Naive thymus-derived CD8-positive, alpha-beta T cell (primary cell): ENCODE data around the gene RPS25. TPM values are rescaled to one million over a fixed set of nuclear protein-coding genes. Genes with fewer than 3 reads are reported as not detected.
"Not testable (repeated sequence)": the region's sequence is repeated elsewhere in the genome, so short reads cannot be mapped to it uniquely, and the experiment has no call there.

ENCODE experiments used
- ATAC-seq, 2 donors: fragments of 150-1000 bp; cut with Tn5 transposase in 1 of 2; sonication (Bioruptor Pico), chemical (Tn5 transposase) in 1 of 2; 1 replicate in 1 of 2; 2 replicates in 1 of 2; pipeline ENCODE4 v1.10.0; 2021; ENCODE audit warnings: mild to moderate bottlenecking in 2 of 2, moderate library complexity in 2 of 2
- POLR2A ChIA-PET: fragments of 350-600 bp; sonication (Branson Sonifier 250); formaldehyde crosslinking; loops from one replicate; lab custom pipeline; 2021; ENCODE audit warnings: antibody characterized with exemption; lab: Charles Lee
- DNase-seq, 10 donors: peaks; one replicate each; pipeline versions ENCODE4 v3.0.0 to v3.0.0-alpha.2; 2020 to 2022
- H3K27ac Mint-ChIP-seq, 10 donors: one replicate each; pipeline ENCODE4 v1.8.0; 2020 to 2022; ENCODE audit warnings: mild to moderate bottlenecking in 10 of 10, mixed read lengths in 10 of 10, moderate library complexity in 4 of 10, inconsistent platforms in 1 of 10
- H3K27me3 Mint-ChIP-seq, 5 donors: one replicate each; pipeline ENCODE4 v1.8.0; 2021 to 2022; ENCODE audit warnings: mixed read lengths in 5 of 5
- H3K36me3 Mint-ChIP-seq, 3 donors: one replicate each; pipeline ENCODE4 v1.8.0; 2020 to 2022; ENCODE audit warnings: mixed read lengths in 3 of 3, mild to moderate bottlenecking in 2 of 3, inconsistent platforms in 1 of 3
- H3K4me1 Mint-ChIP-seq, 4 donors: one replicate each; pipeline ENCODE4 v1.8.0; 2021 to 2022; ENCODE audit warnings: mixed read lengths in 4 of 4
- H3K4me3 Mint-ChIP-seq, 10 donors: one replicate each; pipeline ENCODE4 v1.8.0; 2020 to 2022; ENCODE audit warnings: mild to moderate bottlenecking in 10 of 10, mixed read lengths in 10 of 10, moderate library complexity in 6 of 10, inconsistent platforms in 1 of 10
- H3K9me3 Mint-ChIP-seq, 9 donors: one replicate each; pipeline ENCODE4 v1.8.0; 2020 to 2022; ENCODE audit warnings: mixed read lengths in 9 of 9, mild to moderate bottlenecking in 3 of 9, inconsistent platforms in 1 of 9, moderate library complexity in 1 of 9
- polyA plus RNA-seq, 3 donors: library from polyadenylated mRNA; unstranded; fragments of 300-500 nt; fragmentation: Illumina TruSeq; gene quantifications; one replicate each; pipeline ENCODE4 v1.2.3, GENCODE V29; 2021
- total RNA-seq, 8 experiments: library from RNA in 2 of 8; stranded (reverse) in 2 of 8; gene quantifications; one replicate each; pipeline ENCODE4 v1.2.3 and lab custom pipeline; 2021 to 2026

The RPS25 gene
- total and polyA plus RNA-seq, 5 experiments from 2014 or later, result 2,469 to 6,742 (median 5,252) TPM

- not testable (repeated sequence) for H3K9me3 Mint-ChIP-seq, ATAC-seq, DNase-seq, H3K36me3 Mint-ChIP-seq, H3K27ac Mint-ChIP-seq, H3K27me3 Mint-ChIP-seq, H3K4me3 Mint-ChIP-seq
- H3K4me1 Mint-ChIP-seq, result peaks cover 12 to 22% (median 17%) of the 10 kb centered on the region in 4 donors
- POLR2A ChIA-PET, result interaction anchor here (0.7 to 1.1 kb wide), 4 partner anchors 18 to 231 kb away, joined by 3 to 6 read pairs (median 4); no protein-coding TSS in a partner anchor
Measured at GRCh38 chr11:119033421-119033820, 15.3 kb upstream of the RPS25 start.

- Mint-ChIP-seq H3K4me1 (peaks cover 14 to 22% (median 19%) of the 10 kb centered on the region in 4 donors), H3K27me3 (no peaks in the 10 kb centered on the region), H3K9me3 (no peaks in the 10 kb centered on the region), H3K27ac (peak overlapping the region in 3 of 10 donors; percentile 29 to 60 (median 36)), H3K36me3 (no peaks in the 10 kb centered on the region), H3K4me3 (peak overlapping the region in 4 of 10 donors; percentile 10 to 30 (median 26))
- ATAC-seq (no peak), DNase-seq (no peak)
- POLR2A ChIA-PET, result interaction anchor here (1.8 to 5.8 kb wide), 3 partner anchors 13 to 34 kb away, joined by 8 to 82 read pairs (median 21); partner anchors contain the start of genes CENATAC, HYOU1, RPS25 and TRAPPC4
Measured at GRCh38 chr11:119031912-119032280, 13.8 kb upstream of the RPS25 start.

GRCh38 chr11:119030329-119031047 lies 12.3 kb upstream of the RPS25 start, which contains the start of gene SLC37A4:
Gene SLC37A4 (minus strand): TSS chr11:119030877.
- POLR2A ChIA-PET, result interaction anchor here (0.6 to 5.8 kb wide), 10 partner anchors 12 to 90 kb away, joined by 3 to 82 read pairs (median 6); partner anchors contain the start of genes CENATAC, HINFP, HMBS and HYOU1
- Mint-ChIP-seq H3K27ac (peak within 1 kb of the TSS; percentile 37 to 96 (median 88)), H3K36me3 (peaks cover 0 to 4% (median 0%) of the 10 kb centered on the region in 3 donors), H3K9me3 (no peaks in the 10 kb centered on the region), H3K4me1 (peaks cover 16 to 22% (median 20%) of the 10 kb centered on the region in 4 donors), H3K27me3 (no peaks in the 10 kb centered on the region), H3K4me3 (peak within 1 kb of the TSS; percentile 76 to 94 (median 90))
- peak; percentile 87 to 89 for ATAC-seq
- DNase-seq, result peak; percentile 96 to 99 (median 98)

DNA sequence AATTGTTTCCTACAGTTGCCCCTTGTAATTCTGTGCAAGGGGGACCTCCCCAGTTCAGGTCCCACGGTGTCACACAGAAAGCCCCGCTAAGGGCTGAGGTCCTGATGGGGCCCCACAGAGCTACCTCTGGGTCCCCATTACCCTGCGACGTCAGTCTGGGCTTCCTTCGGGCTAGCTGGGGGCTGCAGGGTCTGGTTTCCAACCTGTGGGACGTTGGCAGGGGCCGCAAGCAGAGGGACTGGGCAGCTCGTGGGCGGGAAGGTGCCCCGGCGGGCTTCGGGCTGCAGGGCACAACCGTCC lies 11.8 kb upstream of the RPS25 start:
- Mint-ChIP-seq H3K27ac (peak overlapping the region in 9 of 10 donors; percentile 20 to 95 (median 80)), H3K4me1 (peaks cover 20 to 26% (median 22%) of the 10 kb centered on the region in 4 donors), H3K27me3 (no peaks in the 10 kb centered on the region), H3K36me3 (peaks cover 0 to 9% (median 0%) of the 10 kb centered on the region in 3 donors), H3K9me3 (no peaks in the 10 kb centered on the region), H3K4me3 (peak overlapping the region; percentile 76 to 94 (median 90))
- ATAC-seq (peak; percentile 1 to 6), DNase-seq (peak in 3 of 10 donors; percentile 8 to 64 (median 15))
- POLR2A ChIA-PET, result interaction anchor here (0.6 to 5.8 kb wide), 9 partner anchors 11 to 91 kb away, joined by 3 to 82 read pairs (median 6); partner anchors contain the start of genes CENATAC, HINFP, HMBS and RPS25

- Mint-ChIP-seq H3K4me1 (peaks cover 21 to 31% (median 24%) of the 10 kb centered on the region in 4 donors), H3K27ac (peak overlapping the region; percentile 20 to 95 (median 80)), H3K9me3 (no peaks in the 10 kb centered on the region), H3K36me3 (peaks cover 0 to 14% (median 0%) of the 10 kb centered on the region in 3 donors), H3K4me3 (peak overlapping the region; percentile 76 to 94 (median 90)), H3K27me3 (no peaks in the 10 kb centered on the region)
- ATAC-seq, result no peak
- POLR2A ChIA-PET, result interaction anchor here (0.7 to 5.8 kb wide), 5 partner anchors 11 to 73 kb away, joined by 3 to 82 read pairs (median 7); partner anchors contain the start of genes CENATAC, RPS25, TRAPPC4 and VPS11
- peak in 2 of 10 donors; percentile 19 to 23 for DNase-seq
Measured at GRCh38 chr11:119029340-119030028, 11.3 kb upstream of the RPS25 start.

DNA sequence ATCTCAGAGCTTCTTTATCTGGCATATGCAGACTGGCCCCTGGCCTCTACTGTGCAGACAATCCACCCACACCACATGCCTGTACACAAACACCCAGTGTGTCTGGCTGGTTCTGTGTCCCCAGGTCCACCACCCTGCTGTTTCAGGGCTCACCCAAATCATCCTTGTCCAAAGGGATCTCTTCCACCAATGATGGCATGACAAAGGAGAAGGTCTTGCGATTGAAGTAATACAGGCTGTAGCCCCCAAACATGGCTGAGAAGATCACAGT lies 10.9 kb upstream of the RPS25 start:
- H3K4me1 Mint-ChIP-seq, result peaks cover 24 to 36% (median 28%) of the 10 kb centered on the region in 4 donors
- H3K36me3 Mint-ChIP-seq, result peaks cover 0 to 19% (median 0%) of the 10 kb centered on the region in 3 donors
- H3K27ac Mint-ChIP-seq, result peak overlapping the region in 9 of 10 donors; percentile 20 to 95 (median 80)
- peak overlapping the region; percentile 11 to 91 (median 84) for H3K4me3 Mint-ChIP-seq
- no peaks in the 10 kb centered on the region for H3K9me3 Mint-ChIP-seq
- POLR2A ChIA-PET, result interaction anchor here (1.2 to 5.8 kb wide), 3 partner anchors 10 to 74 kb away, joined by 6 to 82 read pairs (median 21); partner anchors contain the start of genes CENATAC, RPS25 and TRAPPC4
- no peak for DNase-seq
- no peaks in the 10 kb centered on the region for H3K27me3 Mint-ChIP-seq
- ATAC-seq, result no peak

DNA sequence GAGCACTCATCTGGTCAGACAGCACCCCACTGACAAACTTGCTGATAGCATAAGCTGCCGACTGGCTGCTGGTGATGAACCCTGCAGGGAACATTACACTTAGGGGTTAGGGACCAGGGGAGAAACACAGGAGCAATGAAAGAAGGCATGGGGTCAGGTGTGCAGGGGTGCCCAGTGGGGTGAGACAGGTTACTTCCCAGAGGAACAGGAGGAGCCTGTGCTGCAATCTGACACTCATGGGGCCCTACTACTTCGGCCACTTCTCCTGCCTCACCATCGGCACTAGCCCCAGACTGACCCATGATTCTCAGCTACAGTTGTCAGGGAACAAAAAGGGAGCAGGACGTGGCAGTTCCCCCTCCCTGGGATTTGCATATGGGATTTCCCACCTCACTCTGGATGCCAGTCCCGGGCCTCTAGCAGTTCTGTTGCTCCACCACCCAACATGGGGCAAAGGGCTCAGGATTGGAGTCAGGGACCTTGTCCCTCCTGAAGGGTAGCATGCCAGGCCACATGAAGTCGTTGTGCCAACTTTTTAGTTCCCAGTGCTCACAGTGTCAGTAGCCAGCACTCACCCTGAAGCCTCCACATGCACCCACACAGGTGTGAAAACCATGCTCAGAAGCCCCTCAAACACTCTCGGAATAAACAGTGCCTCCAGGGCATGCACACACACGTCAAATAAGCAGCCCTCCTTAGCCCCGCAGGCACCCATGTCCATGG lies 10.4 kb upstream of the RPS25 start:
- H3K4me3 Mint-ChIP-seq, result peak overlapping the region in 5 of 10 donors; percentile 14 to 90 (median 77)
- no peaks in the 10 kb centered on the region for H3K9me3 Mint-ChIP-seq
- H3K27ac Mint-ChIP-seq, result peak overlapping the region; percentile 15 to 95 (median 80)
- DNase-seq (no peak), ATAC-seq (no peak)
- peaks cover 24 to 40% (median 32%) of the 10 kb centered on the region in 4 donors for H3K4me1 Mint-ChIP-seq
- H3K27me3 Mint-ChIP-seq, result no peaks in the 10 kb centered on the region
- POLR2A ChIA-PET, result interaction anchor here (0.6 to 5.8 kb wide), 2 partner anchors 10 to 173 kb away, joined by 7 to 82 read pairs; partner anchors contain the start of genes RPS25 and TRAPPC4
- H3K36me3 Mint-ChIP-seq, result peaks cover 0 to 24% (median 0%) of the 10 kb centered on the region in 3 donors

DNA sequence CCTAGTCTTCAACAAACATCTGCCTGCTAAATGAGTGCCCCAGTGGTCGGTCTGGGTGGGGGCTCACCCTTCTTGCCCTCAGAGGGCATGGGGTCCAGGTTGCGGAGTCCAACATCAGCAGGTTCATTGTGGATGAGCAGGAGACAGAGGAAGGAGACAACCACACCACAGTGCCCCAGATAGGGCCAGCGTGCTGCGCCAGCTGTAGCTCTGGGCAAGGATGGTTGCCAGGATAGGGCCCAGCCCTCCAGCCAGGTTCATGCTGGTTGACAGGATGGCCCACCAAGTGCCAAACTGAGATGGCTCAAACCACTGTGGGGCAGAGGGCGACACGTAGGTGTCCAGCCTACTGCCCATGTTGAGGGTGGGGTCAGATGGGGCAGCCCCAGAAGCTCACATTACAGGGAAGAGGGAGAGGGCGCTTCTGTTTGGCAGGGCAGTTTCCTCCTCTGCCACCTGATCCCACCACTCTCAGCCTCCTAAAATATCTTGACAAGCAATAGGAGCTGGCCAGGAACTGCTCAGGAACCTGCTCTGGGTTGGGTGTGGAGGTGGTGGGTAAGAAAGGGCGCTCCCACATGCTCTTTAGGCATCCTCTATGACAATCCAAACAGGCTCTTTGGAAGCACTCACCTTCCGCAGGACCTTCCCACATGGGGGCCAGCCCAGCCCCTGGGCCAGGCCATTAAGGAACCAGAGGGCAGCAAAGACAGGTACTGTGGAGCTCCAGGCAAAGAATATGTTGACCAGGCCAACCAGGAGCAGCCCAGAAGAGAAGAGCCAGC lies 9.6 kb upstream of the RPS25 start:
- H3K4me1 Mint-ChIP-seq, result peaks cover 29 to 47% (median 36%) of the 10 kb centered on the region in 4 donors
- no peaks in the 10 kb centered on the region for H3K9me3 Mint-ChIP-seq
- DNase-seq (no peak), ATAC-seq (no peak)
- peaks cover 0 to 32% (median 0%) of the 10 kb centered on the region in 3 donors for H3K36me3 Mint-ChIP-seq
- H3K27me3 Mint-ChIP-seq, result no peaks in the 10 kb centered on the region
- peak overlapping the region in 5 of 10 donors; percentile 40 to 69 (median 53) for H3K27ac Mint-ChIP-seq
- H3K4me3 Mint-ChIP-seq, result no peak overlapping the region
- POLR2A ChIA-PET, result interaction anchor here (0.6 to 5.8 kb wide), 3 partner anchors 9 to 172 kb away, joined by 3 to 82 read pairs (median 7); partner anchors contain the start of genes DPAGT1, RPS25 and TRAPPC4

DNA sequence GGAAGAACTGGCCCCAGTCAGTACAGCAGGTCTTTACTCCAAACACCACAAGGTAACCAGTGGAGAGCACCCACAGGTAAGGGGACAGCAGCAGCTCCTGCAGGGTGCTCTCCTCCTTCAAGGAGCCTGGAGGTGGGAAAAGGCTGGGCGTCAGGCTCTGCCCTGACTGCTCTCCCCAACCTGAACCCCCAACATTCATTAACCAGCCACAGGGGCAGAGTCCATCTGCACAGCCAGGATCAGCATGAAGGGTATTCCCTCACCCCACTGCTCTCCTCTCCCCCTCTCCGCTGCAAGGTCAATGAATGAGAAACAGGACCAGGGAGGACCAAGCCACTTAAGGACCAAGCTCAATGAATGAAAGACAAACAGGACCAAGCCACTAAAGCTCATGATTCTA lies 8.8 kb upstream of the RPS25 start:
- Mint-ChIP-seq H3K4me3 (no peak overlapping the region), H3K27ac (peak overlapping the region in 4 of 10 donors; percentile 28 to 75 (median 61)), H3K9me3 (no peaks in the 10 kb centered on the region), H3K36me3 (peaks cover 0 to 39% (median 0%) of the 10 kb centered on the region in 3 donors), H3K27me3 (no peaks in the 10 kb centered on the region), H3K4me1 (peaks cover 29 to 51% (median 37%) of the 10 kb centered on the region in 4 donors)
- no peak for ATAC-seq
- POLR2A ChIA-PET, result interaction anchor here (0.8 to 5.8 kb wide), 2 partner anchors 8 to 75 kb away, joined by 3 to 82 read pairs; partner anchors contain the start of genes DPAGT1, RPS25 and TRAPPC4
- DNase-seq, result no peak

DNA sequence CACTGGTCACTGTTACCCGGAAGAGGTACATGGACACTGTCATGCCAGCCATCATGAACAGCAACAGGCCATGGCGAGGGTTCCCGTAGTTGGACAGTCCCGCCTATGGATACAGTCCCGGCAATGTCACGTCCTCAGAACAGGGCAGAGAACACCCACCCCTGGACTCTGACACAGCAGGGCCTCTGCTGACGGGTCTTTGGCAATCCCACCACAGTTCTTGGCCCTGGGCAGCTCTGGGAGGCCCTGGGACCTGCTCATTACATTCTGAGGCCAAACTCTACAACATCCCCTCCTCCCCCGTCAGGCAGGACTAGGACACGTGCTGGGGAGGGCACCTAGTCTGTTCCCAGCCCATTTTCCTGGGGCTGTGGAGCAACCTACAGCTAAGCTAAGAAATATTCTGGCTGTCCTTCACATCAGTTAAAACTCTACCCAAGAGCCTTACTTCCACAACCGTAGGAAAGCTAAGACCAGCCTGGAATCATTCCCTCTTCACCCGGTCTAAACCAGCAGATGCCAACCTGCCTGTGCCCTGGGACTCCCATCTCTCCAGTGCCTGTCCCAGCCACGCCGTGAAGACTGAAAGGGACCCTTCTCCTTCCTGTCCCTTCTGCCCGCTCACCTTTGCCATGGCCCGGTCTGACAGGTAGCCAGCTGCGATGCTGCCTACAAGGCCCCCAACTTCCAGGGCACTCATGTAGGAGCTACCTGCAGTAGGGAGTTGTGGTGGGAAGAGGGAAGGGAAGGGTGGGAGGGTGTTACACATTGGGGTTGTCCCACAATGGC lies 8.0 kb upstream of the RPS25 start:
- POLR2A ChIA-PET, result interaction anchor here (0.6 to 5.8 kb wide), 3 partner anchors 7 to 289 kb away, joined by 5 to 82 read pairs (median 5); partner anchors contain the start of genes CENATAC, RPS25 and TRAPPC4
- Mint-ChIP-seq H3K4me3 (no peak overlapping the region), H3K27me3 (no peaks in the 10 kb centered on the region)

More for the DNA sequence above, 8.0 kb upstream of the RPS25 start:
- DNase-seq (no peak), ATAC-seq (no peak)
- peak overlapping the region in 7 of 10 donors; percentile 34 to 64 (median 47) for H3K27ac Mint-ChIP-seq
- no peaks in the 10 kb centered on the region for H3K9me3 Mint-ChIP-seq
- H3K36me3 Mint-ChIP-seq, result peaks cover 0 to 47% (median 0%) of the 10 kb centered on the region in 3 donors
- peaks cover 29 to 54% (median 40%) of the 10 kb centered on the region in 4 donors for H3K4me1 Mint-ChIP-seq
